ENCODE measurements around the gene MORN3. TPM values are rescaled to one million over a fixed set of nuclear protein-coding genes. Genes with fewer than 3 reads are reported as not detected.

MORN3 gene
- total and polyA plus RNA-seq, 10 of the 15 experiments (the other 5 are each of a cell fraction or from before 2014, with no cell fraction given): 0.08 to 0.34 (median 0.17) TPM

DNA sequence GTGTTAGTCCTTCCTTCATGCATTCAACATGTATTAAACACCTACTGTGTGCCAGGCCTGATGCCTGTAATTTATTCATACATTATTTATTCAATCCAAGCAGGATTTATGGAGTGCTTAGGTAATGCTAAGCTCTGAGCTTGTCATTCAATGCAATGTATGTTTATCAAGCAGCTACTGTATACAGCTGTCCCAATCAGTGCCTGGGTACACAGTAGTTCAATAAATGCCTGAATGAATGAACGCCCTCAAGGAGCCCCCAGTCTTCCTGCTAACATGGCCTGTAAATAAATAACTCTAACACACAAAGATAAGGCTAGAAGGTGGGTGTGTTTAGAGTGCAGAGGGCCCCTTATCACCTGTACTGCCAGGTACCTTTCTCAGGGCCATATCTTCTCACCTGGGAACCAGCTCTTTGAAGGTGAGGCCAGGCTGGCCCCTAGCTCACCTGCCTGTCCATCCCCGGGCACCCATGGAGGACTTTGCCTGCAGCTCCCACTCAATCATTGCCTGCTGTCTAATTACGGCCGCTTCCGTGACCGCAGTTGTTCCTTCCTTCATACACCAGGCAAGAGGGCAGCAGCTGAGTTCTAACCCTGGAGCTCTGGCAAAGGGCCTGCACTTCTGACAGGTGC is 68.6 kb downstream of the MORN3 start:
- DNase-seq (ENCODE audit: low read depth, low spot score) (no peak), FAIRE-seq (no peak), ATAC-seq (no peak)
- ChIA-PET CTCF (interaction anchor here (0.5 to 1.6 kb wide), 3 partner anchors 9 to 49 kb away, joined by 3 to 4 read pairs (median 4); no protein-coding TSS in a partner anchor), POLR2A (interaction anchor here (1.0 kb wide), 1 partner anchor 11 kb away, joined by 5 read pairs; no protein-coding TSS in a partner anchor), RAD21 (ENCODE audit: unreplicated experiment) (no interaction called here), SMC1A (ENCODE audit: uncharacterized antibody, unreplicated experiment) (interaction anchor here (0.7 to 1.1 kb wide), 4 partner anchors 10 to 78 kb away, joined by 3 to 5 read pairs (median 3); no protein-coding TSS in a partner anchor)
- no peak for TF ChIP-seq POLR2A (IDR thresholded peaks at IDR 0.05; ENCODE audit: low read depth, low read length)
- TF ChIP-seq NR2C2 (IDR thresholded peaks at IDR 0.05; ENCODE audit: borderline replicate concordance, control insufficient read depth, insufficient read length, low read depth): no peak
- no peak for TF ChIP-seq TCF12 (IDR thresholded peaks at IDR 0.05; ENCODE audit: low read depth, low read length)
- TF ChIP-seq TCF3 (IDR thresholded peaks at IDR 0.05; ENCODE audit: borderline replicate concordance, insufficient read depth, low read depth, low read length): no peak
- intact Hi-C loops (cut with micrococcal nuclease; ENCODE audit: unreplicated experiment) (no loop called here), in situ Hi-C loops (cut with MboI) (no loop called here)
- no peaks in the 10 kb centered on the region for H3K79me2 ChIP-seq (ENCODE audit: control insufficient read depth, insufficient read depth, low read length)
- no peak overlapping the region for H3K27ac ChIP-seq (ENCODE audit: control insufficient read depth, insufficient read depth)
- no peaks in the 10 kb centered on the region for H3K4me1 ChIP-seq (ENCODE audit: control insufficient read depth, insufficient read depth, low read length)
- 72% methylated on average over 6 of the region's 6 CpGs for WGBS (ENCODE audit: insufficient coverage, insufficient replicate concordance, low lambda C conversion rate, missing lambda C conversion rate)
- no peaks in the 10 kb centered on the region for H4K20me1 ChIP-seq (ENCODE audit: control insufficient read depth, insufficient read depth)
- H3K4me3 ChIP-seq: no peak overlapping the region
- H3K9ac ChIP-seq (ENCODE audit: control insufficient read depth, insufficient read depth, low read length): no peak overlapping the region
- H3K9me3 ChIP-seq (replicated peaks; ENCODE audit: control insufficient read depth, insufficient read depth, low read length): no peaks in the 10 kb centered on the region
- no peak overlapping the region for H3K4me2 ChIP-seq (ENCODE audit: control insufficient read depth, insufficient read depth)
- no peaks in the 10 kb centered on the region for H3K27me3 ChIP-seq (replicated peaks in 1 of 2; ENCODE audit: control insufficient read depth in 2 of 2, insufficient read depth in 2 of 2, low read length in 1 of 2)
- H3K36me3 ChIP-seq (ENCODE audit: control insufficient read depth in 2 of 2, insufficient read depth in 2 of 2, low read length in 1 of 2): no peaks in the 10 kb centered on the region
- BruUV-seq (replicated peaks): no TSS peak
- no peak overlapping the region for H2AFZ ChIP-seq (ENCODE audit: control insufficient read depth, low read depth, low read length)

Small RNA genes within 50 kb of the gene (small RNA-seq; reads per million reads assigned to genes)
- not detected for gene RNU6-1004P

Other genes with a start within 250 kb of the MORN3 start
Only the 7 nearest of the 8 such genes appear.
- 57.9 and 62.9 TPM in 2 replicates for gene KDM2B, start 88.6 kb downstream of the MORN3 start, total RNA-seq (2014; rRNA removed)
- 33.0 and 34.1 TPM in 2 replicates for gene KDM2B, start 88.6 kb downstream of the MORN3 start, total RNA-seq (2014; rRNA removed; fragmentation: Illumina TruSeq; extraction: Trizol)
- gene KDM2B, start 88.6 kb downstream of the MORN3 start, total RNA-seq (2021): 76.3 and 87.6 TPM in 2 replicates
- 67.9 and 124 TPM in 2 replicates for gene KDM2B, start 88.6 kb downstream of the MORN3 start, polyA plus RNA-seq (2011; rRNA removed)
- 31.7 and 46.7 TPM in 2 replicates for gene KDM2B, start 88.6 kb downstream of the MORN3 start, polyA plus RNA-seq (2014; fragmentation: Illumina TruSeq; extraction: Trizol)
- 10 to 100 TPM; 13.6 to 14.7 TPM for gene KDM2B, start 88.6 kb downstream of the MORN3 start, polyA plus RNA-seq (2014; fragmentation: Nextera tagmentation; extraction: Ambion mirVana)
- gene KDM2B, start 88.6 kb downstream of the MORN3 start, polyA plus RNA-seq (2014; rRNA removed): 72.8 and 77.4 TPM in 2 replicates
- 10 to 100 TPM; 31.8 to 34.0 TPM for gene KDM2B, start 88.6 kb downstream of the MORN3 start, polyA plus RNA-seq (2016; fragmentation: Nextera tagmentation; extraction: Ambion mirVana)
- gene ORAI1, start 43.1 kb downstream of the MORN3 start, total RNA-seq (2014; rRNA removed): 9.7 and 16.4 TPM in 2 replicates
- 7.1 and 8.2 TPM in 2 replicates for gene ORAI1, start 43.1 kb downstream of the MORN3 start, total RNA-seq (2014; rRNA removed; fragmentation: Illumina TruSeq; extraction: Trizol)
- gene ORAI1, start 43.1 kb downstream of the MORN3 start, total RNA-seq (2021): 31.0 and 32.2 TPM in 2 replicates
- gene ORAI1, start 43.1 kb downstream of the MORN3 start, polyA plus RNA-seq (2011; rRNA removed): 4.8 and 15.3 TPM in 2 replicates
- gene ORAI1, start 43.1 kb downstream of the MORN3 start, polyA plus RNA-seq (2014; fragmentation: Illumina TruSeq; extraction: Trizol): 2.6 and 6.5 TPM in 2 replicates
- 1 to 10 TPM; 5.5 to 6.1 TPM for gene ORAI1, start 43.1 kb downstream of the MORN3 start, polyA plus RNA-seq (2014; fragmentation: Nextera tagmentation; extraction: Ambion mirVana)
- 33.1 and 39.2 TPM in 2 replicates for gene ORAI1, start 43.1 kb downstream of the MORN3 start, polyA plus RNA-seq (2014; rRNA removed)
- gene ORAI1, start 43.1 kb downstream of the MORN3 start, polyA plus RNA-seq (2016; fragmentation: Nextera tagmentation; extraction: Ambion mirVana): 10 to 100 TPM in 1 of 2 experiments, 1 to 10 TPM in 1; 7.7 to 25.1 TPM
- 5.8 and 6.1 TPM in 2 replicates for gene TMEM120B, start 43.1 kb upstream of the MORN3 start, total RNA-seq (2014; rRNA removed)
- gene TMEM120B, start 43.1 kb upstream of the MORN3 start, total RNA-seq (2014; rRNA removed; fragmentation: Illumina TruSeq; extraction: Trizol): 3.8 and 4.0 TPM in 2 replicates
- 9.3 and 10.4 TPM in 2 replicates for gene TMEM120B, start 43.1 kb upstream of the MORN3 start, total RNA-seq (2021)
- gene TMEM120B, start 43.1 kb upstream of the MORN3 start, polyA plus RNA-seq (2011; rRNA removed): 4.1 and 6.6 TPM in 2 replicates
- gene TMEM120B, start 43.1 kb upstream of the MORN3 start, polyA plus RNA-seq (2014; fragmentation: Illumina TruSeq; extraction: Trizol): 3.8 and 4.2 TPM in 2 replicates
- gene TMEM120B, start 43.1 kb upstream of the MORN3 start, polyA plus RNA-seq (2014; fragmentation: Nextera tagmentation; extraction: Ambion mirVana): 10 to 100 TPM; 11.3 to 26.2 TPM
- 11.4 and 13.7 TPM in 2 replicates for gene TMEM120B, start 43.1 kb upstream of the MORN3 start, polyA plus RNA-seq (2014; rRNA removed)
- 10 to 100 TPM in 1 of 2 experiments, 1 to 10 TPM in 1; 8.3 to 10.1 TPM for gene TMEM120B, start 43.1 kb upstream of the MORN3 start, polyA plus RNA-seq (2016; fragmentation: Nextera tagmentation; extraction: Ambion mirVana)
- gene RHOF, start 124.0 kb upstream of the MORN3 start, total RNA-seq (2014; rRNA removed): 58.0 and 58.8 TPM in 2 replicates
- 32.8 and 32.9 TPM in 2 replicates for gene RHOF, start 124.0 kb upstream of the MORN3 start, total RNA-seq (2014; rRNA removed; fragmentation: Illumina TruSeq; extraction: Trizol)
- gene RHOF, start 124.0 kb upstream of the MORN3 start, total RNA-seq (2021): 72.8 and 78.7 TPM in 2 replicates
- gene RHOF, start 124.0 kb upstream of the MORN3 start, polyA plus RNA-seq (2011; rRNA removed): 25.4 and 40.8 TPM in 2 replicates
- 28.5 and 36.5 TPM in 2 replicates for gene RHOF, start 124.0 kb upstream of the MORN3 start, polyA plus RNA-seq (2014; fragmentation: Illumina TruSeq; extraction: Trizol)
- gene RHOF, start 124.0 kb upstream of the MORN3 start, polyA plus RNA-seq (2014; fragmentation: Nextera tagmentation; extraction: Ambion mirVana): 1 to 10 TPM; 6.1 to 6.4 TPM
- 66.1 and 75.8 TPM in 2 replicates for gene RHOF, start 124.0 kb upstream of the MORN3 start, polyA plus RNA-seq (2014; rRNA removed)
- 10 to 100 TPM; 38.9 to 40.5 TPM for gene RHOF, start 124.0 kb upstream of the MORN3 start, polyA plus RNA-seq (2016; fragmentation: Nextera tagmentation; extraction: Ambion mirVana)
- gene SETD1B, start 134.4 kb upstream of the MORN3 start, total RNA-seq (2014; rRNA removed): 1.8 and 2.1 TPM in 2 replicates
- gene SETD1B, start 134.4 kb upstream of the MORN3 start, total RNA-seq (2014; rRNA removed; fragmentation: Illumina TruSeq; extraction: Trizol): 1.3 TPM in 2 replicates
- gene SETD1B, start 134.4 kb upstream of the MORN3 start, total RNA-seq (2021): 15.5 and 17.3 TPM in 2 replicates
- gene SETD1B, start 134.4 kb upstream of the MORN3 start, polyA plus RNA-seq (2011; rRNA removed): 0.27 and 0.50 TPM in 2 replicates
- 1.7 and 3.6 TPM in 2 replicates for gene SETD1B, start 134.4 kb upstream of the MORN3 start, polyA plus RNA-seq (2014; fragmentation: Illumina TruSeq; extraction: Trizol)
- 1 to 10 TPM in 1 of 2 experiments, under 1 TPM in 1; 0.53 to 1.7 TPM for gene SETD1B, start 134.4 kb upstream of the MORN3 start, polyA plus RNA-seq (2014; fragmentation: Nextera tagmentation; extraction: Ambion mirVana)
- gene SETD1B, start 134.4 kb upstream of the MORN3 start, polyA plus RNA-seq (2014; rRNA removed): 4.9 and 7.5 TPM in 2 replicates
- gene SETD1B, start 134.4 kb upstream of the MORN3 start, polyA plus RNA-seq (2016; fragmentation: Nextera tagmentation; extraction: Ambion mirVana): 1 to 10 TPM; 1.2 to 1.5 TPM
- not detected in 2 replicates for gene HPD, start 189.2 kb upstream of the MORN3 start, total RNA-seq (2014; rRNA removed)
- gene HPD, start 189.2 kb upstream of the MORN3 start, total RNA-seq (2014; rRNA removed; fragmentation: Illumina TruSeq; extraction: Trizol): not detected in 2 replicates
- gene HPD, start 189.2 kb upstream of the MORN3 start, total RNA-seq (2021): 0.13 and 0.28 TPM in 2 replicates
- gene HPD, start 189.2 kb upstream of the MORN3 start, polyA plus RNA-seq (2011; rRNA removed): not detected in 2 replicates
- not detected in 2 replicates for gene HPD, start 189.2 kb upstream of the MORN3 start, polyA plus RNA-seq (2014; fragmentation: Illumina TruSeq; extraction: Trizol)
- gene HPD, start 189.2 kb upstream of the MORN3 start, polyA plus RNA-seq (2014; fragmentation: Nextera tagmentation; extraction: Ambion mirVana): under 1 TPM in 1 of 2 experiments, not detected in 1; 0.04 TPM
- 0.15 and 0.69 TPM in 2 replicates for gene HPD, start 189.2 kb upstream of the MORN3 start, polyA plus RNA-seq (2014; rRNA removed)
- gene HPD, start 189.2 kb upstream of the MORN3 start, polyA plus RNA-seq (2016; fragmentation: Nextera tagmentation; extraction: Ambion mirVana): not detected
- gene PSMD9, start 219.1 kb upstream of the MORN3 start, total RNA-seq (2014; rRNA removed): 80.8 and 110 TPM in 2 replicates
- gene PSMD9, start 219.1 kb upstream of the MORN3 start, total RNA-seq (2014; rRNA removed; fragmentation: Illumina TruSeq; extraction: Trizol): 32.4 and 39.3 TPM in 2 replicates
- 51.1 and 70.0 TPM in 2 replicates for gene PSMD9, start 219.1 kb upstream of the MORN3 start, total RNA-seq (2021)
- 38.2 and 46.3 TPM in 2 replicates for gene PSMD9, start 219.1 kb upstream of the MORN3 start, polyA plus RNA-seq (2011; rRNA removed)
- 13.0 and 26.1 TPM in 2 replicates for gene PSMD9, start 219.1 kb upstream of the MORN3 start, polyA plus RNA-seq (2014; fragmentation: Illumina TruSeq; extraction: Trizol)
- 10 to 100 TPM; 14.6 to 33.7 TPM for gene PSMD9, start 219.1 kb upstream of the MORN3 start, polyA plus RNA-seq (2014; fragmentation: Nextera tagmentation; extraction: Ambion mirVana)
- gene PSMD9, start 219.1 kb upstream of the MORN3 start, polyA plus RNA-seq (2014; rRNA removed): 82.8 and 114 TPM in 2 replicates
- gene PSMD9, start 219.1 kb upstream of the MORN3 start, polyA plus RNA-seq (2016; fragmentation: Nextera tagmentation; extraction: Ambion mirVana): 100 to 1,000 TPM; 132 to 152 TPM